ENCODE measurements around the gene DGKQ. TPM values are rescaled to one million over a fixed set of nuclear protein-coding genes. Genes with fewer than 3 reads are reported as not detected.

DGKQ gene
- total RNA-seq, 1 experiment from 2014 or later, result 22.0 TPM

DNA sequence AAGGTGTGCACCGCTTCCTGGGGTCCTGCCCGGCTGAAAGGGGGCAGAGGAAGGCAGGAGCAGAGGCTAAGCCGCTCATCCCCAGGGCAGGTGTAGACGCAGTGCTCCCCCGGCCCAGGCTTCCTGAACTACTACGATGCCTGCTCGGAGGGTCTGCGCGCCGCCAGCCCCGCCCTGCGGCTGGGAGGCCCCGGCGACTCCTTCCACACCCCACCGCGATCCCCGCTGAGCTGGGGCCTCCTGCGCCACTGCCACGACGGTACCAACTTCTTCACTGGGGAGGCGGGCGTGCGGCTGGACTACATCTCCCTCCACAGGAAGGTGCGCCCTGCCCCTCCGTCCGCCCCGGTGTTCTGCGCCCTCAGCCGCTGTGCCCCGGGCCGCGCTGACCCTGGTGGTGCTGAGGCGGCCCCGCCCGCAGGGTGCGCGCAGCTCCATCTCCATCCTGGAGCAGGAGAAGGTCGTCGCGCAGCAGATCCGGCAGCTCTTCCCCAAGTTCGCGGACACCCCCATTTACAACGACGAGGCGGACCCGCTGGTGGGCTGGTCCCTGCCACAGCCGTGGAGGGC is 28.3 kb upstream of the DGKQ start:
- ChIA-PET RAD21 (ENCODE audit: low non-redundant PET in 1 of 2, low total read pairs in 2 of 2, uncharacterized antibody in 2 of 2, unreplicated experiment in 2 of 2) (no interaction called here), CTCF (no interaction called here), POLR2A (no interaction called here)
- no peak overlapping the region for H3K27ac ChIP-seq (ENCODE audit: low read depth, low read length)
- TSS peak; percentile 29 for BruUV-seq (replicated peaks)
- TF ChIP-seq POLR2A (IDR thresholded peaks at IDR 0.05; ENCODE audit: borderline replicate concordance, extremely low read depth, insufficient read depth, insufficient read length) (no peak), ELF1 (IDR thresholded peaks at IDR 0.05; ENCODE audit: borderline replicate concordance, low read depth) (no peak), FOSL1 (IDR thresholded peaks at IDR 0.05; ENCODE audit: low read depth) (no peak), YY1 (IDR thresholded peaks at IDR 0.05; ENCODE audit: extremely low read depth, insufficient replicate concordance, low read depth, low read length) (no peak), SIN3A (IDR thresholded peaks at IDR 0.05; ENCODE audit: low read depth) (no peak), JUND (IDR thresholded peaks at IDR 0.05) (no peak), SP1 (IDR thresholded peaks at IDR 0.05; ENCODE audit: low read depth) (no peak), SRF (IDR thresholded peaks at IDR 0.05; ENCODE audit: low read depth) (no peak), TCF7L2 (IDR thresholded peaks at IDR 0.05; ENCODE audit: borderline replicate concordance, extremely low read depth, insufficient read depth, insufficient read length) (no peak), EZH2 (IDR thresholded peaks at IDR 0.05) (no peak), ZNF274 (IDR thresholded peaks at IDR 0.05; ENCODE audit: low read depth, low read length) (no peak), RAD21 (IDR thresholded peaks at IDR 0.05; ENCODE audit: low read depth) (no peak), EGR1 (IDR thresholded peaks at IDR 0.05; ENCODE audit: low read depth) (no peak), CBX3 (IDR thresholded peaks at IDR 0.05; ENCODE audit: low read depth) (no peak), EZH2phosphoT487 (IDR thresholded peaks at IDR 0.05; ENCODE audit: borderline replicate concordance) (no peak), CEBPB (IDR thresholded peaks at IDR 0.05; ENCODE audit: low read depth) (no peak)
- TF ChIP-seq, protein P1, sequence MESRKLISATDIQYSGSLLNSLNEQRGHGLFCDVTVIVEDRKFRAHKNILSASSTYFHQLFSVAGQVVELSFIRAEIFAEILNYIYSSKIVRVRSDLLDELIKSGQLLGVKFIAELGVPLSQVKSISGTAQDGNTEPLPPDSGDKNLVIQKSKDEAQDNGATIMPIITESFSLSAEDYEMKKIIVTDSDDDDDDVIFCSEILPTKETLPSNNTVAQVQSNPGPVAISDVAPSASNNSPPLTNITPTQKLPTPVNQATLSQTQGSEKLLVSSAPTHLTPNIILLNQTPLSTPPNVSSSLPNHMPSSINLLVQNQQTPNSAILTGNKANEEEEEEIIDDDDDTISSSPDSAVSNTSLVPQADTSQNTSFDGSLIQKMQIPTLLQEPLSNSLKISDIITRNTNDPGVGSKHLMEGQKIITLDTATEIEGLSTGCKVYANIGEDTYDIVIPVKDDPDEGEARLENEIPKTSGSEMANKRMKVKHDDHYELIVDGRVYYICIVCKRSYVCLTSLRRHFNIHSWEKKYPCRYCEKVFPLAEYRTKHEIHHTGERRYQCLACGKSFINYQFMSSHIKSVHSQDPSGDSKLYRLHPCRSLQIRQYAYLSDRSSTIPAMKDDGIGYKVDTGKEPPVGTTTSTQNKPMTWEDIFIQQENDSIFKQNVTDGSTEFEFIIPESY (IDR thresholded peaks at IDR 0.05; ENCODE audit: extremely low read depth, insufficient replicate concordance, low read length), result no peak
- TF ChIP-seq, protein P2, sequence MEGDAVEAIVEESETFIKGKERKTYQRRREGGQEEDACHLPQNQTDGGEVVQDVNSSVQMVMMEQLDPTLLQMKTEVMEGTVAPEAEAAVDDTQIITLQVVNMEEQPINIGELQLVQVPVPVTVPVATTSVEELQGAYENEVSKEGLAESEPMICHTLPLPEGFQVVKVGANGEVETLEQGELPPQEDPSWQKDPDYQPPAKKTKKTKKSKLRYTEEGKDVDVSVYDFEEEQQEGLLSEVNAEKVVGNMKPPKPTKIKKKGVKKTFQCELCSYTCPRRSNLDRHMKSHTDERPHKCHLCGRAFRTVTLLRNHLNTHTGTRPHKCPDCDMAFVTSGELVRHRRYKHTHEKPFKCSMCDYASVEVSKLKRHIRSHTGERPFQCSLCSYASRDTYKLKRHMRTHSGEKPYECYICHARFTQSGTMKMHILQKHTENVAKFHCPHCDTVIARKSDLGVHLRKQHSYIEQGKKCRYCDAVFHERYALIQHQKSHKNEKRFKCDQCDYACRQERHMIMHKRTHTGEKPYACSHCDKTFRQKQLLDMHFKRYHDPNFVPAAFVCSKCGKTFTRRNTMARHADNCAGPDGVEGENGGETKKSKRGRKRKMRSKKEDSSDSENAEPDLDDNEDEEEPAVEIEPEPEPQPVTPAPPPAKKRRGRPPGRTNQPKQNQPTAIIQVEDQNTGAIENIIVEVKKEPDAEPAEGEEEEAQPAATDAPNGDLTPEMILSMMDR (IDR thresholded peaks at IDR 0.05 in 2 of 3, conservative IDR thresholded peaks at IDR 0.05 in 1 of 3; ENCODE audit: borderline replicate concordance in 1 of 3, insufficient read depth in 1 of 3, low read depth in 2 of 3, low read length in 2 of 3), result no peak
- TF ChIP-seq, protein P3, sequence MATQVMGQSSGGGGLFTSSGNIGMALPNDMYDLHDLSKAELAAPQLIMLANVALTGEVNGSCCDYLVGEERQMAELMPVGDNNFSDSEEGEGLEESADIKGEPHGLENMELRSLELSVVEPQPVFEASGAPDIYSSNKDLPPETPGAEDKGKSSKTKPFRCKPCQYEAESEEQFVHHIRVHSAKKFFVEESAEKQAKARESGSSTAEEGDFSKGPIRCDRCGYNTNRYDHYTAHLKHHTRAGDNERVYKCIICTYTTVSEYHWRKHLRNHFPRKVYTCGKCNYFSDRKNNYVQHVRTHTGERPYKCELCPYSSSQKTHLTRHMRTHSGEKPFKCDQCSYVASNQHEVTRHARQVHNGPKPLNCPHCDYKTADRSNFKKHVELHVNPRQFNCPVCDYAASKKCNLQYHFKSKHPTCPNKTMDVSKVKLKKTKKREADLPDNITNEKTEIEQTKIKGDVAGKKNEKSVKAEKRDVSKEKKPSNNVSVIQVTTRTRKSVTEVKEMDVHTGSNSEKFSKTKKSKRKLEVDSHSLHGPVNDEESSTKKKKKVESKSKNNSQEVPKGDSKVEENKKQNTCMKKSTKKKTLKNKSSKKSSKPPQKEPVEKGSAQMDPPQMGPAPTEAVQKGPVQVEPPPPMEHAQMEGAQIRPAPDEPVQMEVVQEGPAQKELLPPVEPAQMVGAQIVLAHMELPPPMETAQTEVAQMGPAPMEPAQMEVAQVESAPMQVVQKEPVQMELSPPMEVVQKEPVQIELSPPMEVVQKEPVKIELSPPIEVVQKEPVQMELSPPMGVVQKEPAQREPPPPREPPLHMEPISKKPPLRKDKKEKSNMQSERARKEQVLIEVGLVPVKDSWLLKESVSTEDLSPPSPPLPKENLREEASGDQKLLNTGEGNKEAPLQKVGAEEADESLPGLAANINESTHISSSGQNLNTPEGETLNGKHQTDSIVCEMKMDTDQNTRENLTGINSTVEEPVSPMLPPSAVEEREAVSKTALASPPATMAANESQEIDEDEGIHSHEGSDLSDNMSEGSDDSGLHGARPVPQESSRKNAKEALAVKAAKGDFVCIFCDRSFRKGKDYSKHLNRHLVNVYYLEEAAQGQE (IDR thresholded peaks at IDR 0.05; ENCODE audit: low read depth), result no peak
- TF ChIP-seq, protein P4, sequence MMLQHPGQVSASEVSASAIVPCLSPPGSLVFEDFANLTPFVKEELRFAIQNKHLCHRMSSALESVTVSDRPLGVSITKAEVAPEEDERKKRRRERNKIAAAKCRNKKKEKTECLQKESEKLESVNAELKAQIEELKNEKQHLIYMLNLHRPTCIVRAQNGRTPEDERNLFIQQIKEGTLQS (IDR thresholded peaks at IDR 0.05), result no peak
- no peaks in the 10 kb centered on the region for H3K9me3 ChIP-seq (ENCODE audit: control insufficient read depth in 1 of 2, insufficient read depth in 1 of 2, low read depth in 1 of 2, low read length in 2 of 2)
- peaks cover 0 to 6% of the 10 kb centered on the region in 2 experiments; a peak in 2 of 4 replicates for H3K4me1 ChIP-seq (ENCODE audit: control insufficient read depth in 1 of 2, insufficient read depth in 2 of 2, low read length in 2 of 2)
- no peaks in the 10 kb centered on the region for H3K79me2 ChIP-seq (ENCODE audit: insufficient read depth, low read length)
- no peak overlapping the region for H3K4me2 ChIP-seq (ENCODE audit: low read length)
- no peak overlapping the region for H3K9ac ChIP-seq (ENCODE audit: low read length)
- intact Hi-C loops (cut with micrococcal nuclease), result no loop called here
- ATAC-seq (no peak), DNase-seq (ENCODE audit: low read depth, low spot score) (no peak)
- H3K36me3 ChIP-seq (ENCODE audit: control insufficient read depth in 1 of 2, insufficient read depth in 2 of 2, low read length in 2 of 2), result no peaks in the 10 kb centered on the region
- H3K27me3 ChIP-seq (ENCODE audit: insufficient read depth, low read length), result no peaks in the 10 kb centered on the region
- no peaks in the 10 kb centered on the region for H4K20me1 ChIP-seq (ENCODE audit: insufficient read depth)
- H3K9me2 ChIP-seq (ENCODE audit: insufficient read depth), result no peaks in the 10 kb centered on the region
- no peak overlapping the region for H2AFZ ChIP-seq (ENCODE audit: low read depth, low read length, poor library complexity, severe bottlenecking)
- H3K4me3 ChIP-seq (replicated peaks in 1 of 2; ENCODE audit: low read depth in 1 of 2, low read length in 2 of 2), result no peak overlapping the region
